Stimulated activated CD4-positive, alpha-beta T cell treated with anti-CD3 and anti-CD28 coated beads, Interleukin-2, amount 100 ng/mL, for 4 hours (primary cell): ENCODE data around the gene NUP50.

Source experiments
- DNase-seq: peaks from one replicate; pipeline ENCODE4 v3.0.0-alpha.2; 2020; ENCODE audit warnings: low read depth

The NUP50 gene, protein sequence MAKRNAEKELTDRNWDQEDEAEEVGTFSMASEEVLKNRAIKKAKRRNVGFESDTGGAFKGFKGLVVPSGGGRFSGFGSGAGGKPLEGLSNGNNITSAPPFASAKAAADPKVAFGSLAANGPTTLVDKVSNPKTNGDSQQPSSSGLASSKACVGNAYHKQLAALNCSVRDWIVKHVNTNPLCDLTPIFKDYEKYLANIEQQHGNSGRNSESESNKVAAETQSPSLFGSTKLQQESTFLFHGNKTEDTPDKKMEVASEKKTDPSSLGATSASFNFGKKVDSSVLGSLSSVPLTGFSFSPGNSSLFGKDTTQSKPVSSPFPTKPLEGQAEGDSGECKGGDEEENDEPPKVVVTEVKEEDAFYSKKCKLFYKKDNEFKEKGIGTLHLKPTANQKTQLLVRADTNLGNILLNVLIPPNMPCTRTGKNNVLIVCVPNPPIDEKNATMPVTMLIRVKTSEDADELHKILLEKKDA

GRCh38 chr22:45163451-45164269 is at the start of gene NUP50:
TSS of gene NUP50 (plus strand) at chr22:45163925. CDS start at chr22:45168178, 4,253 bp downstream.
- peak; percentile 95 for DNase-seq

- DNase-seq = no peak
Measured at GRCh38 chr22:45120440-45120839, 43.3 kb upstream of the NUP50 start.

DNA sequence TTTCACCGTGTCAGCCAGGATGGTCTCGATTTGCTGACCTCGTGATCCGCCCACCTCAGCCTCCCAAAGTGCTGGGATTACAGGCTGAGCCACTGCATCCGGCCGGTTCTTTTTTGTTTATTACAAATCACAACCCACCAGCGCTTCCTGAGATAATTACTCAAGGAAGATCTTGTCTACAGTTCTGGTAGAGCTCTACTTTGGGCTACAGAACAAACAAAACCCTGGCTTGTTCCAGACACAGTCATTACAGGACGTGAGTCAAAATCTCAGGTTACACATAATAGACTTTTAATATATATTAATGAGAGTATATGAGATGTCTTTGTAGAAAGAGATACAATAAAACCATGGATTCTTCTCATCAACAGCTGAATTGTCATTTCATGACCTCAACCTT is 42.8 kb upstream of the NUP50 start:
- no peak for DNase-seq

GRCh38 chr22:45124176-45124847 is 39.4 kb upstream of the NUP50 start:
- no peak for DNase-seq

- DNase-seq = no peak
Measured at GRCh38 chr22:45125188-45125587, 38.5 kb upstream of the NUP50 start.

DNA sequence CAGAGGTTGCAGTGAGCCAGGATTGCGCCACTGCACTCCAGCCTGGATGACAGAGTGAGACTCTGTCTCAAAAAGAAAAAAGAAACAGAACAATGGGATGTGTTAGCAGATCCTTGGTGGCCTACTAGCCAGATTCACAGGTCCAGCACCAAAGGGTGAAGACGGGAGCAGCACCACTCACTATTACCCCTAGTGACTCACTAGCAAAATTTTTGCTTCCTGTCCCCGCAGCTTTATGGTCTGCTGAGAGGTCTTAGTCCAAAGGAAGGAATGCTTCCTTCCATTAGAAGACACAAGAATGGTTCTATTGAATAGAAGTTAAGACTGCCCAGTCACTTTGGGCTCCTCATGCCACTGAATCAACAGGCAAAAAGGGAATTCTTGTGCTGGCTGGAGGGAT is 35.9 kb upstream of the NUP50 start:
- DNase-seq = no peak

DNA sequence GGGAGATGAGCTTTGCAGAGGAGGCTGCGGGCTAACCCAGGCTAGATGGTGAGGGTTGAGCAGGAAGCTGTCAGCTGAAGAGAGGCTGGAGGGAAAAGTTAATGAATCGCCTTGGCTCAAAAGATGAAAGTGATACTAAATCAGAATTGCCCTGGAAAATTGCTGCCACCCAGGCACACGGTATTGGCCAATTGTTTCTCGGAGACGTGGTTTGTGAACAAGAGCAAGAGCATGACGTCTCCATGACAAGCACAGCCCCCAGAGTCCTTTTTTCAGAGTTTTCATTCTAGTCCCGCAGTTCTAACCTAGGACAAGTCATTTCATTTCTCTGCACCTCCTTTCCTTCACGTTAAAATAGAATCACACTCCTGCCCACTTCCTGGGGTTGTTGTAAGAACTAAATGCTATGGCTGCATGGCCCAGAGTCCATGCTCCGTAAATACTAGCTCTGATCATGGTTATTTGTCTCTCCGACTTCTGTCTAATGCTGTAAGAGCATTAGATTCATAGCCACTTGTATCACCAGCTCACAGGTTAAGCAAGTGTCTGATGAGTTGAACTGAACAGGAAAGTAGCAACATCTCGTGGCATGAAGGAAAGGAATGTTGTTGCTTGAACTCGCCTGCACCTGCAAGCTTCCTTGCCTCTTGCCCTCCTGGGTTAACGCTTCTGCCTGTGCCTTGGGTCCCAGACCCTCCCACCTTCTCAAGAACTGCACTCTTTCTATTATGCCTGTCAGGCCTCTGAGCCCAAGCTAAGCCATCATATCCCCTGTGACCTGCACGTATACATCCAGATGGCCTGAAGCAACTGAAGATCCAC is 33.8 kb upstream of the NUP50 start:
- DNase-seq = peak; percentile 3

- no peak for DNase-seq
Measured at GRCh38 chr22:45130891-45131290, 32.8 kb upstream of the NUP50 start.

- DNase-seq = no peak
Measured at GRCh38 chr22:45131749-45132148, 32.0 kb upstream of the NUP50 start.

DNA sequence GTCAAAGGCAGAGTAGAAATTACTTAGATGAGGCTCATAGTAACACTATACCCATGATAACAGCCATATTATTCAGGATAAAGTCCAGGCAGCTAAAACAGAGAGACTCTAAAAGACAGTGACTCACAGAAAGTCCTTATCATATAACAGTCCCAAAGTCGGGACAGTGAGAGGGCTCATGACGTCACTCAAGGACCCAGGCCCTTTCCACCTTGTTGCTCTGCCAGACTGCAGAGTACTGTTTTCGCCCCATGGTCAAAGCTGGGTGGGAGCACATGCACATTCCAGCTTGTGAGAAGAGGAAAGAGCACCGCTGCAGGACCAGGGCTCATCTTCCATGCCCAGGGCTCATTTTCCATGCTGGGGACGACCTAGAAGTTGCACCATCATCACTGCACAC is 29.4 kb upstream of the NUP50 start:
- DNase-seq = no peak

DNA sequence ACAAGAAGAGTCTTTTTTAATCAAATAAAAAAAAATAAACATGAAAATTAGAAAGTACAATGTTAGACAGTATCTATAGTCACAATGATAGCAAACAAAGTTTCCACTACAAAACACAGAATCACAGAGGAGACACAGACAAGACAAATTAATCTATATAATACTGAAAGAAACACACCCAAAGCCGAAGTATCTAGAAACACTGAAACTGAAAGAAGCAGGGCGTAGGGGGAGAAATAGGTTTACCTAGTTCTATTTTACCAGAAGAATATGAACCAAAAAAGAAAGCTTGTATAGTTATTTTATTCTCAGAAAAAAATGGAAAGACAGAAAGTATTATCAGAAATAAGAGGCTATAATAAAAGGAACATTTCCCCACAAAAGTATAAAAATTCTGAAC is 27.1 kb upstream of the NUP50 start:
- no peak for DNase-seq

- no peak for DNase-seq
Measured at GRCh38 chr22:45139693-45140092, 24.0 kb upstream of the NUP50 start.

- no peak for DNase-seq
Measured at GRCh38 chr22:45142376-45142775, 21.3 kb upstream of the NUP50 start.

GRCh38 chr22:45144916-45145315 is 18.8 kb upstream of the NUP50 start:
- DNase-seq = no peak

- no peak for DNase-seq
Measured at GRCh38 chr22:45149671-45150070, 14.1 kb upstream of the NUP50 start.

DNA sequence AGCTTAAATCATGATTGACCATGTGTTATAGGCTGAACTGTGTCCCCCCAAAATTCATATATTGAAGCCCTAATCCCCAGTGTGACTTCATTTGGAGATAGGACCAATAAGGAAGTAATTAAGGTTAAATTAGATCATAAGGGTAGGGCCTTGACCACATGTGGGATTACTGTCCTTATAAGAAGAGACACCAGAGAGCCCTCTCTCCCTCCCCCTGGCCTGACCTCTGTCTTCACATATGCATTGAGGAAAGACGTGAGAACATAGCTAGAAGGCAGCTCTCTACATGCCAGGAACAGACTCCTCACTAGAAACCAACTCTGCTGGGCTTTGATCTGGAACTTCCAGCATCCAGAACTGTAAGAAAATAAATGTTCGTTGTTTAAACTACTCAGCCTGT is 13.6 kb upstream of the NUP50 start:
- DNase-seq = no peak

GRCh38 chr22:45151503-45151902 is 12.2 kb upstream of the NUP50 start:
- DNase-seq = no peak

DNA sequence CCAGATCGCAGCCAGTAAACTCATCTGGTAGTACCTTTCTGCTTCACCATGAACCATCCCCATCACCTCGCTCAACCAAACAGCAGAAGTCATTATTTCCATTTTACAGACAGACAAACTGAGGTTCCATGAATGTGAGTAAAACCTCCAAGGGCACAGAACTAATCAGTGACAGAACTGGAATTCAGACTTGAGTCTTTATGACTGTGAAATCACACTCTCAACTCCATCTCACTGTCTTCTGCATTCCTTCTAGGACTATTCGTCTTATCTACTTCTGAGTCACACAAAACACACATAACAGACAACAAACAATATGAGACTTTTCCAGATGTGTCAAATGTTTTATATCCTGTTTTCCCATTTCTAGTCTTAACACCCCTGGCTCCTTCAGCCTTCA is 9.3 kb upstream of the NUP50 start:
- no peak for DNase-seq

- no peak for DNase-seq
Measured at GRCh38 chr22:45155050-45155840, 8.5 kb upstream of the NUP50 start.

DNA sequence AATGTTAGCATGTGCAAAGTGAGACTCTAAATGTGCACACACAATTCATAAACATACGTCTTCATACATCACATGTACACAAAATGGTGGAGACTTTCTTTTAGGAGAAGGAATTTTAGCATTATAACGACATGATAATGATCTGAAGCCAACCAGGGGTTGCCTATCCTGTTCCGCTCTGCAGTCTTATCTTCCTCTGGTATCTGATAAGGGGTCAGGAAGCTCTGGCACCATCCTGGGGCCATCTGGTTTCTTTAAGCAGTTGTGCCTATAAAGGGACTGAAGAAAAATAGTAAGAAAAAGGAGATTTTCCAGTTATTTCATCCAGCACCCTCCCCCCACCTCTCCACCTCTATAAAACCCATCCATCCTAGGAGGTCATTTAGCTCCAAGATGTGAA is 5.8 kb upstream of the NUP50 start:
- DNase-seq = no peak
